Karpas-422 (cell line): ENCODE measurements around the gene ARHGAP10. TPM values are rescaled to one million over a fixed set of nuclear protein-coding genes. Genes with fewer than 3 reads are reported as not detected.

Experiments
- DNase-seq: peaks from one replicate; pipeline ENCODE4 v3.0.0-alpha.2; 2015
- H2AFZ ChIP-seq: fragments of 200-600 bp; sonication (generic); 2 replicates; pipeline ENCODE4 v1.6.1; 2014; ENCODE audit warnings: antibody characterized with exemption, low read length, mixed read lengths
- H3K27ac ChIP-seq: fragments of 200-600 bp; sonication (generic); 2 replicates; pipeline ENCODE4 v1.5.1; 2014; ENCODE audit warnings: mild to moderate bottlenecking, low read length, moderate library complexity
- H3K27me3 ChIP-seq: fragments of 200-600 bp; sonication (generic); 2 replicates; pipeline ENCODE4 v1.6.1; 2014; ENCODE audit warnings: low read length, mixed read lengths
- H3K36me3 ChIP-seq: fragments of 200-600 bp; sonication (generic); 2 replicates; pipeline ENCODE4 v1.6.1; 2014; ENCODE audit warnings: low read length, mixed read lengths; ENCODE audit not compliant: insufficient read depth
- H3K4me1 ChIP-seq: fragments of 200-600 bp; sonication (generic); 2 replicates; pipeline ENCODE4 v1.6.1; 2014; ENCODE audit warnings: mild to moderate bottlenecking, low read length, mixed read lengths
- H3K4me2 ChIP-seq: fragments of 200-600 bp; sonication (generic); 2 replicates; pipeline ENCODE4 v1.6.1; 2014; ENCODE audit warnings: low read length, low read depth, mild to moderate bottlenecking; ENCODE audit not compliant: poor library complexity, severe bottlenecking
- H3K4me3 ChIP-seq: fragments of 200-600 bp; sonication (generic); 2 replicates; pipeline ENCODE4 v1.5.1; 2014; ENCODE audit warnings: mild to moderate bottlenecking, antibody characterized with exemption, low read length, mixed read lengths
- H3K79me2 ChIP-seq: fragments of 200-600 bp; sonication (generic); 2 replicates; pipeline ENCODE4 v1.6.1; 2014; ENCODE audit warnings: mild to moderate bottlenecking, low read length, mixed read lengths
- H3K9ac ChIP-seq: fragments of 200-600 bp; sonication (generic); 2 replicates; pipeline ENCODE4 v1.6.0; 2014; ENCODE audit warnings: low read length
- H3K9me2 ChIP-seq: fragments of 200-600 bp; sonication (generic), shearing (Covaris generic); replicated peaks from 2 replicates; pipeline ENCODE4 v1.6.0; 2014; ENCODE audit warnings: mild to moderate bottlenecking, low read length, moderate library complexity; ENCODE audit not compliant: insufficient read depth
- H3K9me3 ChIP-seq: fragments of 300-700, 200-600 bp; sonication (generic); 2 replicates; pipeline ENCODE4 v1.6.1; 2014; ENCODE audit warnings: low read length, mixed read lengths
- H4K20me1 ChIP-seq: fragments of 200-600 bp; sonication (generic); 2 replicates; pipeline ENCODE4 v1.6.1; 2014; ENCODE audit warnings: mild to moderate bottlenecking, antibody characterized with exemption, low read length, low read depth; ENCODE audit not compliant: insufficient read depth
- total RNA-seq: library from RNA; depleted of rRNA; stranded (reverse); fragments of >200 nt; shearing (Covaris generic); gene quantifications from 2 replicates; pipeline ENCODE4 v1.2.3, GENCODE V29; 2014; ENCODE audit warnings: low replicate concordance

The ARHGAP10 gene
- total RNA-seq, 1 experiment from 2014 or later: 0.41 TPM

DNA sequence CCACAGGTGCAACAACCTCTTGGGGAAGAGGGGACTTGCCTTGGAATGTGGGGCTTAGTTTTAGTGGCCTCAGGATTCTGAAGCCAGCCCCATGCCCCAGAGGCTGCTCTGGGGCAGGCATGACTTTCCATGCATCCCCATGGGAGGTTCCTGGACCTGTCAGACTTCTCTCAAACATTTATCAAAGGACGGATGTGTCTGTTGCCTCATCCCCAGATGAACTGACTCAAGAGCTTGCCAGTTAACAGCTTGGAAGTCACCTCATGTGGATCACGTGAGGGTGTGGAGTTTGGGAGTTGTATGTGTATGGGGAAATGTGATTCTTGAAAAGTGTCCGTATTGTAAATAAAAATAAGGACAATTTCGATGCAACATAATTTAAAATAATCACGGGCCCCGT lies 341.5 kb downstream of the ARHGAP10 start:
- H4K20me1 ChIP-seq: no peaks in the 10 kb centered on the region
- no peak overlapping the region for H2AFZ ChIP-seq
- no peaks in the 10 kb centered on the region for H3K36me3 ChIP-seq
- H3K27ac ChIP-seq: no peak overlapping the region
- H3K4me3 ChIP-seq: no peak overlapping the region
- H3K27me3 ChIP-seq: 0 out of 2 replicates have a peak, but pooled peaks cover 3% of the 10 kb centered on the region
- DNase-seq: no peak
- no peak overlapping the region for H3K9ac ChIP-seq
- no peaks in the 10 kb centered on the region for H3K9me2 ChIP-seq
- H3K4me2 ChIP-seq: no peak overlapping the region
- H3K79me2 ChIP-seq: no peaks in the 10 kb centered on the region
- no peaks in the 10 kb centered on the region for H3K4me1 ChIP-seq
- no peaks in the 10 kb centered on the region for H3K9me3 ChIP-seq

DNA sequence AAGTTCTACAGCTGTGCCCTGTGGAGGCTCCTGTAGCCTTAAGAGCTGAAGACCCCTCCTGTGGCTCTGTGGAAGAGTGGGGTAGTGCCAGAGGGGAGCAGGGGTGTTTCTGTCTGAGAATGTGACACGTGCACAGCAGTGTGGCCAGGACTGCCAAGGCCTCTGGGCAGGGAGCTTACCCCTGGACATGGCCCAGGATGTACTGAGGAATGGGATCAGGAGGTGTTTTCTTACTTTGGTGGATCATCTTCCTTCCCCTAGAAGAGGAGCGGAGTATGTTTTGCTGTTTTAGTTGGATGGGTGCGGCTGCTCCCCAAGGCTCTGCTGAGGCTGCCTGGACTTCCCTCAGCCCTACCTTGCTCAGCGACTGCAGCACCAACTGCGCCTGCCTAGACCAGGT lies 342.6 kb downstream of the ARHGAP10 start:
- H3K4me3 ChIP-seq: no peak overlapping the region
- no peak for DNase-seq
- no peaks in the 10 kb centered on the region for H3K79me2 ChIP-seq
- H3K4me2 ChIP-seq: no peak overlapping the region
- H3K9me3 ChIP-seq: no peaks in the 10 kb centered on the region
- no peak overlapping the region for H3K9ac ChIP-seq
- H2AFZ ChIP-seq: no peak overlapping the region
- H3K9me2 ChIP-seq: no peaks in the 10 kb centered on the region
- no peaks in the 10 kb centered on the region for H4K20me1 ChIP-seq
- 0 out of 2 replicates have a peak, but pooled peaks cover 3% of the 10 kb centered on the region for H3K27me3 ChIP-seq
- H3K27ac ChIP-seq: no peak overlapping the region
- no peaks in the 10 kb centered on the region for H3K4me1 ChIP-seq
- no peaks in the 10 kb centered on the region for H3K36me3 ChIP-seq

DNA sequence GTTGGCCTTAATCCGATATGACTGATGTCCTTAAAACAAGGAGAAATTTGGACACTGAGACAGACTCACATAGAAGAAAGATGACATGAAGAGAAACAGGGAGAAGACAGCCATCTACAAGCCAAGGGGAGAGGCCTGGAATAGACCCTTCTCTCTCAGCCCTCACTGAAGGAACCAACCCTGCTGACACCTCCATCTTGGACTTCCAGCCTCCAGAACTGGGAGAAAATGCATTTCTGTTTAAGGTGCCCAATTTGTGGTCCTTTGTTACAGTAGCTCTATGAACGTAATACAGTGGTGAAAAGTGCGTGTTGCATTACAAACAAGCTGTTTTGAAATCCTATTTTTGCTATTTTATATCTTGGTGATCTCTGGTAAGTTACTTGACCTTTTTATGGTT lies 343.6 kb downstream of the ARHGAP10 start:
- Histone ChIP-seq H3K9me2 (no peaks in the 10 kb centered on the region), H4K20me1 (no peaks in the 10 kb centered on the region), H3K9me3 (no peaks in the 10 kb centered on the region), H3K4me1 (no peaks in the 10 kb centered on the region), H3K4me2 (no peak overlapping the region), H3K27me3 (0 out of 2 replicates have a peak, but pooled peaks cover 3% of the 10 kb centered on the region), H3K9ac (no peak overlapping the region), H2AFZ (no peak overlapping the region), H3K36me3 (no peaks in the 10 kb centered on the region), H3K4me3 (no peak overlapping the region), H3K27ac (no peak overlapping the region), H3K79me2 (no peaks in the 10 kb centered on the region)
- DNase-seq: no peak

DNA sequence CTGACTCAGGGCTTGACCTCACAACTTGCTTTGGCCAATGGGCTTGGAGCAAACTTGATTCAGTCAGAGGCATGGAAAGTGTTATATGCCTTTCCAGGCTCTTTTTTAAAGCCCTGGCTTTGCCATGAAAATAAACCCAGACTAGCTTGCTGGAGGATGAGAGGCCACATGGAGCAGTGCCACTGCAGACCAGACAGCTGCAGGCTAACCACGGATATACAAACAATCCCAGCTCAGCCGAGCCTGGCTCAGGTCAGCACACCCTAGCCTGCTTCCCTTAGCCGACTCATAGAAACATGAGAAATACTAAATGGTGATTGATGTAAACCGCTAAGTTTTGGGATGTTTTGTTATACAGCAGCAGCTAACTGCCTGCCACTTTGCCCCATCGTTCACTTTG lies 345.1 kb downstream of the ARHGAP10 start:
- Histone ChIP-seq H2AFZ (no peak overlapping the region), H3K36me3 (no peaks in the 10 kb centered on the region), H3K79me2 (no peaks in the 10 kb centered on the region), H3K4me2 (no peak overlapping the region), H3K9me2 (no peaks in the 10 kb centered on the region), H3K9me3 (no peaks in the 10 kb centered on the region), H3K9ac (no peak overlapping the region), H3K27me3 (0 out of 2 replicates have a peak, but pooled peaks cover 3% of the 10 kb centered on the region), H3K4me3 (no peak overlapping the region), H4K20me1 (no peaks in the 10 kb centered on the region), H3K4me1 (no peaks in the 10 kb centered on the region), H3K27ac (no peak overlapping the region)
- DNase-seq: no peak

DNA sequence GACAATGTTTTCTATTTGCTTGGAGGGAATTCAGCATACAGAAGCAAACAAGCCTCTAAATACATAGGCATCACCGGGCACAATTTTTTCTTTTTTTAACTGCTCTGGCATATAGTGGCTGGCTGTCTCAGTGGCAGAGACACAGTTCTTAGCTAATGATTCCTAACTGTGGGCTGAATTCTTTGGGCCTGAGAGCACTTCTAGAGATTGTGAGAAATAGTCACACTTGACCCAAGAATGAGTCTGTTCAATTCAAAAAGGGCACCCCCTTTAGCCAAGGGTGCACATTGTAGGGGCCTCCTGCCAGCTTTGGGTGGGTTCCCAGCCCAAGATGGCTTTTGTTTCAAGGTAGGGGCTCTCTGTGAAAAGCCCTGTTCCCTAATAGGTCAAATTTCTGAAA lies 345.7 kb downstream of the ARHGAP10 start:
- no peak overlapping the region for H3K4me2 ChIP-seq
- DNase-seq: no peak
- H3K4me3 ChIP-seq: no peak overlapping the region
- H3K4me1 ChIP-seq: no peaks in the 10 kb centered on the region
- no peak overlapping the region for H2AFZ ChIP-seq
- H4K20me1 ChIP-seq: no peaks in the 10 kb centered on the region
- no peaks in the 10 kb centered on the region for H3K9me2 ChIP-seq
- no peaks in the 10 kb centered on the region for H3K36me3 ChIP-seq
- H3K27me3 ChIP-seq: 0 out of 2 replicates have a peak, but pooled peaks cover 3% of the 10 kb centered on the region
- no peaks in the 10 kb centered on the region for H3K9me3 ChIP-seq
- H3K9ac ChIP-seq: no peak overlapping the region
- H3K79me2 ChIP-seq: no peaks in the 10 kb centered on the region
- H3K27ac ChIP-seq: no peak overlapping the region

DNA sequence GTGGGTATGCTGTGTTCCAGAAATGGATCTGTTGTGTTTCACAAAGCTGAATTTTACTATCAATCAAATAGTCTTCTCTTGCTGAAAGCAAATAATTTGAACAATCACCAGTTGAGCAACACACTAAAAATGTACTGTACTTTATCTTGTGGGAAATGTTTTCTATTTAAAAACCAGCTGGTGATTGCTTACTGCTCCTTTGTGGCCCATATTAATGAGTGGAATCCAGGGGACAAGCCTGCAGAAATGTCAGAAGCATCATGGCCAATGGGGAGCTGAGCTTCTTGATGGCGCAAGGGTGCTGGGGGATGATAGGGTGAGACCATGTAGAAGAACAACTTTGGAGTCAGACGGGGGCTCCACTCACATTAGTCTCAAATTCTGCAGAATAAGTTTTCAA lies 346.2 kb downstream of the ARHGAP10 start:
- no peaks in the 10 kb centered on the region for H4K20me1 ChIP-seq
- DNase-seq: no peak
- H3K4me1 ChIP-seq: no peaks in the 10 kb centered on the region
- H3K79me2 ChIP-seq: no peaks in the 10 kb centered on the region
- no peaks in the 10 kb centered on the region for H3K9me3 ChIP-seq
- H2AFZ ChIP-seq: no peak overlapping the region
- no peaks in the 10 kb centered on the region for H3K9me2 ChIP-seq
- no peaks in the 10 kb centered on the region for H3K36me3 ChIP-seq
- H3K4me3 ChIP-seq: no peak overlapping the region
- no peak overlapping the region for H3K9ac ChIP-seq
- H3K27ac ChIP-seq: no peak overlapping the region
- no peak overlapping the region for H3K4me2 ChIP-seq
- H3K27me3 ChIP-seq: 0 out of 2 replicates have a peak, but pooled peaks cover 3% of the 10 kb centered on the region

DNA sequence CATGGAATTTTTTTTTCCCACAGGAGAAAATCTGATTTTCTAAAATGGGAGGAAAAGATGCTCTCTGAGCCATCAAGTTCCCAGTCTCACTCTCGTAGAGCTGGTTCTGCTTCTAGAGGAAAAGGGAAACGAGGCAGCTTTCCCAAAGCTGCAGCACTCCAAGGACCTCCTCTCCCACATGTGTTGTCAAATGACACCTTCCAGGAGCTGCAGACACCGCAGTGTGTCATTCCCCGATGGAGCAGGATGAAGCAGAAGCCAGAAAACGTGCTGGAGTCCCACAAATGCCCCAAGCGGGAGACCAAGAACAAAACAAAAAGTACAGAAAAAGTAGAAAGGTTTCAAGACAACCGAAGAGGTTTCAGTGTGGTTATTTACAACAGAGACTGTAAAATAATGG lies 348.1 kb downstream of the ARHGAP10 start:
- Histone ChIP-seq H2AFZ (no peak overlapping the region), H3K36me3 (no peaks in the 10 kb centered on the region), H3K27me3 (0 out of 2 replicates have a peak, but pooled peaks cover 3% of the 10 kb centered on the region), H3K9ac (no peak overlapping the region), H3K79me2 (no peaks in the 10 kb centered on the region), H3K4me3 (no peak overlapping the region), H3K4me2 (no peak overlapping the region), H3K27ac (no peak overlapping the region), H3K9me2 (no peaks in the 10 kb centered on the region), H3K9me3 (no peaks in the 10 kb centered on the region), H4K20me1 (no peaks in the 10 kb centered on the region), H3K4me1 (no peaks in the 10 kb centered on the region)
- no peak for DNase-seq

DNA sequence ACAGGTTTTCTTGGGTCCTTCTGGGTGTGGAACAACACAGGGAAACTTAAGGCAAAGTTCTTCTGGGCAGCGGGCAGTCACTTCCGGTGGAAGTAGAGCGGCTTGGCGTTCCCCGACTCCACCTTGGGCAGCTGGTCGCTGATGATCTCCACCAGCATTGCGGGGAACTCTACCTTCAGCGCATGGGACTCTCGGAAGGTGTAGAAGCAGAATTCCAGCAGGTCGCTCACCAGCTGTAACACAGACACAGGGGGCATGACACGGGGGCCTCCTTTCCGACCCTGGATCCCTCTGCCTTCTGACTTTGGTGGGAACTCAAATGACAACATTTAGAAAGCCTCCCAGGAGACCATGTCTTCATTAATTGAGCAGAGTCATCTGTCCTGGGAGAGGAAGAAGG lies 349.4 kb downstream of the ARHGAP10 start:
- Histone ChIP-seq H3K27ac (no peak overlapping the region), H3K4me1 (no peaks in the 10 kb centered on the region), H3K9me3 (no peaks in the 10 kb centered on the region), H4K20me1 (no peaks in the 10 kb centered on the region), H3K36me3 (no peaks in the 10 kb centered on the region), H3K79me2 (no peaks in the 10 kb centered on the region), H3K4me2 (no peak overlapping the region), H3K9ac (no peak overlapping the region), H3K4me3 (no peak overlapping the region), H3K27me3 (no peaks in the 10 kb centered on the region), H2AFZ (no peak overlapping the region), H3K9me2 (no peaks in the 10 kb centered on the region)
- DNase-seq: no peak

DNA sequence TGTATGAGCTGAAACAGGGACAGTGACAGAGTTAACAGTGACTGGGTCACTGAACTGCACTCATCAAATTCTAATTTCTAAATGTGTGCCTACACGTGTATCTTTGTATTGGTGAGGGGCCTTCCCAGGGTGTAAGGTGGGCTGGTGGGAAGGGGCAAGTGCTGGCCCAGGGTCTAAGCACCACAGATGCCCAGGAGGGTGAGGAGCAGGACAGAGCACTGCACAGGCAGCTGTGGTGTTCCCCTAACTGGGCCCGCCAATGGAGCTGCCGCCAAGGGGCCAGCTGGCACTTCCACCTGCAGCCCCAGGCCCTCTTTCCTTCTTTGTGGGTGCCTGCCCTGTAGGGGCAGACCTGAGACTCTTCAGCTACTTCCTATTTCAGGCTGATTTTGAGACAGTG lies 349.9 kb downstream of the ARHGAP10 start:
- Histone ChIP-seq H3K9me3 (no peaks in the 10 kb centered on the region), H3K4me2 (no peak overlapping the region), H3K4me3 (no peak overlapping the region), H3K36me3 (no peaks in the 10 kb centered on the region), H3K27me3 (no peaks in the 10 kb centered on the region), H3K9me2 (no peaks in the 10 kb centered on the region), H3K79me2 (no peaks in the 10 kb centered on the region), H2AFZ (no peak overlapping the region), H3K27ac (no peak overlapping the region), H3K9ac (no peak overlapping the region), H3K4me1 (no peaks in the 10 kb centered on the region), H4K20me1 (no peaks in the 10 kb centered on the region)
- no peak for DNase-seq
